Stimulated activated CD4-positive, alpha-beta T cell treated with anti-CD3 and anti-CD28 coated beads, Interleukin-4, amount 100 ng/mL, for 24 hours (primary cell): Measurements from ENCODE around the gene SFXN4.
A peak's percentile ranks its signal among the peaks of the same experiment; 100 is the strongest.
"Not testable (repeated sequence)": the region's sequence is repeated elsewhere in the genome, so short reads cannot be mapped to it uniquely, and the experiment has no call there.

ENCODE experiments used
- DNase-seq: peaks from one replicate; pipeline ENCODE4 v3.0.0-alpha.2; 2020

The SFXN4 gene

DNA sequence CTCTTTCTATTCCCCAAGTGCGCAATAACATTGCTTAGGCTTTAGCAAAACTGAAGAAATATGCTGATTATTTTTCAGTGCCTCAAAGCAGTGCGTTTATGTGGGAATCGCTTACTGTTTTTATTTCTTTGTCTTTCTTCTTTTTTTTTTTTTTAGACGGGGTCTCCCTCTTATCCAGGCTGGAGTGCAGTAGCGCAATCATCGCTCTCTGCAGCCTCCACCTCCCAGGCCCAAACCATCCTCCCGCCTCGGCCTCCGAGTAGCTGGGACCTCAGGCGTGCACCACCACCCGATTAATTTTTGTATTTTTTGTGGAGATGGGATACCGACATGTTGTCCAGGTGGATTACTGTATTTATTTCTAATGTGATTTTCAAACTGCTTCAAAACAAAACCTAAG, 60.4 kb downstream of the SFXN4 start:
- DNase-seq, result no peak

DNA sequence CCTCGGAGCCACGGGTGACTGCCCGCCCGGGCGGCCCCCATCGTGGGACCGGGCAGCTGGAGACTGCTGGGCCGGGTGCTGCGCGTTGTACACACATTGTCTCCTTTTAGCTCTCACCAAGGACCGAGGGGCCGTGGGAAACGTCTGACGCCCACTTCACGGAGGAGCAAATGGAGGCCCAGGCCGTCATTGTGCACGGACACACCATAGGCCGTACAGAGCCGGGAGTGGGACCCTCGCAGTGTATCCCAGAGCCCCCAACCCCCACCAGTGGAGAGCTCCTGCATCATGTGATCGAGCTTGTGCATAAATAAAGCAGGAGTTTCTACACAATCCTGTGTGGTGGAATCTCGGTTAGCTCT, 60.9 kb downstream of the SFXN4 start:
- peak; percentile 11 for DNase-seq

DNA sequence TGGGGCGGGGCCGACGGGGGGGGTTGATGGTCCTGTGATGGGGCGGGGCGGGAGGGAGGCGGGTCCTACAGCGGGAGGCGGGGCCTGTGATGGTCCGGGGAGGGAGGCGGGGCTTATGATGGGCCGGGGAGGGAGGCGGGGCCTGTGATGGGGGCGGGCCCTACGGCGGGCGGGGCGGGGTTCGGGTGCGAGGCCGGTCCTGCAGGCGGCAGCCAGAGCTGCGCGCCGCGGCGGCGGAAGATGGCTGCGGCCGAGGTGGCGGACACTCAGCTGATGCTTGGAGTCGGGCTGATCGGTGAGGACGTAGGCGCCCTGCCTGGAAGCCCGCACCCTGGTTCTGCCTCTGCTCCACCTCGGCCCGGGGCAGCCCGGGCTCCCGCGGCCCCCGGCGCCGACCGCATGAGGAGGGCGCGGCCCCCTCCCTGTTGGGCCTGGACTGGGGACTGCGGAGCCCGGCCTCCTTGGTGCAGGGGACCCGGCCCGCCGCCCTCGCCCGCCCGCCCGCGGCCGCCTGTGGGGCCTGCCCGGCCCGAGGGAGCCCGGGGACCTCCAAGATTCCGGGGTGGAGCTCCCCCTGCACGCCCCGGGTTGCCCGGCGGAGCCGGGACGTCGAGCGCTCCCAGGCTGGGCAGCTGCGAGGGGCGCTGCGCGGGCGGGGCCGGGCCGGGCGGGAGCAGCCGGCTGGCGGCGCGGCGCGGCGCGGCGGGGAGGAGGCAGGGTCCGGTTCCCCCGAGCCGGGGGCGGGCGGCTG, 61.4 kb downstream of the SFXN4 start, which contains the start of gene DENND10:
TSS of gene DENND10 (plus strand) at position 211 of the 751 bp plus-strand sequence. CDS start at position 241, 30 bp downstream.
- peak; percentile 76 for DNase-seq

DNA sequence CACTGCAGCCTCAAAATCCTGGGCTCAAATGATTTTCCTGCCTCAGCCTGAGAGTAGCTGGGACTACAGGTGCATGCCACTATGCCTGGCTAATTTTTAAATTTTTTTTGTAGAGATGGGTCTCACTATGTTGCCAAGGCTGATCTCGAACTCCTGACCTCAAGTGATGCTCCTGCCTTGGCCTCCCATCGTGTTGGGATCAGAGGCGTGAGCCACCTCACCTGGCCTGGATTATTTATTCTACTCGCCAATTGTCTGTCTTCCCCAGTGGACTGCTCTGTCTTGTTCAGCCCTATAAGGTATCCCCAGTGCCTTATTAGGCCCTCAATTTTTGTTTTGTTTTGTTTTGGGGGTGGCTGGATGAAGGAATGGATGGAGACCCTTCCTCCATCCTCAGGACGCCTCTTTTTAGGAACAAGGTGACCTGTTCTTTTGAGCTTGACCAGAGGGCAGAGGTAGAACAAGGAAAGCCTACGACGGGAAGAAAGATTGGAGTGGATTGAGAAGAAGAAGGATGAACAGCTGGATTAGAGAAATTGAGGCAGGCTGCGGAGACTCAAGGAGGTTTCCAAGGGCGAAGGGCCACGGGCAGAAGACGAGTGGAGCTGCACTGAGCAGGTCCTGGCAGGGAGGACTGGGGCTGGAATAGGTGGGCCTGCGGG, 62.1 kb downstream of the SFXN4 start:
- no peak for DNase-seq

DNA sequence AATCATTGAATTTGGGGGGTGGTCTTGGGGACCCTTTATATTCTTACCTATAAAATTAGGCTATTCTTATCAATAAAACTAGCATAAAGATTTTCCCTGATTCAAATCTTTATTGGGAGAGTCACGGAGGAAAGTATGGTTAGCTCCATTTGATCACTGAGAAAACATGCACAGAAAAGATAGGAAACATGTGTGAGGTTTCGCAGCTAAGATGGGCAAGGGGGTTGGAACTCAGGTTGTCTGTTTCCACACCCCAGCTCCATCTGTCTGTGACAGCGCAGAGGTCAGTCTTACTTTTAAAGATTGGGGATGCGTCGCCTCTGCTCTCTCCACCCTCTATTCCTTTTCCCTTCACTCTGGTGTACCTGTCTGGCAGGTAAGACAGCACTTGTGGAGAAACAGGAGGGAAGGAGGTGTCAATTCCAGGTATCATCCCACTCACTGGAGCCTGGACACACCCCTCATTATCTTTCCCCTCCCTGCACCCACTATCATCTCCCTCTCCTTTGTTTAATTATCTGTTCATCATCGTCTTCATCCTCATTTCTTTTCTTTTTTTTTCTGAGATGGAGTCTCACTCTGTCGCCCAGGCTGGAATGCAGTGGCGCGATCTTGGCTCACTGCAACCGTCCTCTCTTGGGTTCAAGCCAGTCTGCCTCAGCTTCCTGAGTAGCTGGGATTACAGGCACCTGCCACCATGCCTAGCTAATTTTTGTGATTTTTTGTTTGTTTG, 64.0 kb downstream of the SFXN4 start:
- DNase-seq, result no peak

DNA sequence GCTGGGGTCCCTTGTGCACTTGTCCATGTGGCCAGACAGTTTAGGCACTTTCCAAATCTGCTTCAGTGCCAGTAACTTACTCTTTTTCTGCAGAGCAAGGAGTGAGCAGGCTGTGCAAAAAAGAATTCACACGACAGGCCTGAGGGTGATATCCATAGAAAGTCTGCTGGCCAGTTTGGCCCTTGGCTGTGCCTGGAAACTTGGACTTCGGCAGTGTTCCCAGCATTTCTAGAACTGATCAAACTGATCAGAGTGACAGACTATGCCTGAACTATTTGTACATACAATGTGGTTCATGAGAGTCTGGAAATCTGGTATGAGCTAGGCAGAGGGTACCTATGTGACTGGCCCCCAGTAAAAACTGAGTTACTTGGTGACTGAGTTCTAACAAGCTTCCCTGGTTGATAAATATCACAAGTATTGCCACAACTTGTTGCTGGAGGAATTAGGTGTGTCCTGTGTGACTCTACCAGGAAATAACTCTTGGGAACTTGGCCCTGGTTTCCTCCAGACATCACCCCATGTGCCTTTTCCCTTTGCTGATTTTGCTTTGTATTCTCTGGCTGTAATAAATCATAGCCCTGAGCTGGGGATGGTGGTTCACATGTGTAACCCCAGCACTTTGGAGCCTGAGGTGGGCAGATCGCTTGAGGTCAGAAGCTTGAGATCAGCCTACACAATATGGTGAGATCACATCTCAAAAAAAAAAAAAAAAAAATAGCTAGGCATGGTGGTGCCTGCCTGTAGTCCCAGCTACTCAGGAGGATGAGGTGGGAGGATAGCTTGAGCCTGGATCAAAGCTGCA, 64.9 kb downstream of the SFXN4 start:
- DNase-seq, result no peak

DNA sequence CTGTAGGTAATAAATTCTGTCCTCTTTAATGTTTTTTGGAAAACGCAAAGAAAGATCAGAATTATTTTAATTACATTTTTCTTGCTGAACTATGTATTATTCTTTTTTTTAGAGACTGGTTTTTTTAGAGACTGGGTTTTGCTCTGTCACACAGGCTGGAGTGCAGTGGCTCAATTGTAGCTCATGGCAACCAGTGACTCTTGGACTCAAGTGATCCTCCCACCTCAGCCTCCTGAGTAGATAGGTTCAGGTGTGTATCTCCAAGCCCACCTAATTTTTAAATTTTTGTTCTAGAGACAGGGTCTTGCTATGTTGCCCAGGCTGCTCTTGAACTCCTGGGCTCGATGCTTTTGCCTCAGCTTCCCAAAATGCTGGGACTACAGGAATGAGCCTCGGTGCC, 66.9 kb downstream of the SFXN4 start:
- no peak for DNase-seq

DNA sequence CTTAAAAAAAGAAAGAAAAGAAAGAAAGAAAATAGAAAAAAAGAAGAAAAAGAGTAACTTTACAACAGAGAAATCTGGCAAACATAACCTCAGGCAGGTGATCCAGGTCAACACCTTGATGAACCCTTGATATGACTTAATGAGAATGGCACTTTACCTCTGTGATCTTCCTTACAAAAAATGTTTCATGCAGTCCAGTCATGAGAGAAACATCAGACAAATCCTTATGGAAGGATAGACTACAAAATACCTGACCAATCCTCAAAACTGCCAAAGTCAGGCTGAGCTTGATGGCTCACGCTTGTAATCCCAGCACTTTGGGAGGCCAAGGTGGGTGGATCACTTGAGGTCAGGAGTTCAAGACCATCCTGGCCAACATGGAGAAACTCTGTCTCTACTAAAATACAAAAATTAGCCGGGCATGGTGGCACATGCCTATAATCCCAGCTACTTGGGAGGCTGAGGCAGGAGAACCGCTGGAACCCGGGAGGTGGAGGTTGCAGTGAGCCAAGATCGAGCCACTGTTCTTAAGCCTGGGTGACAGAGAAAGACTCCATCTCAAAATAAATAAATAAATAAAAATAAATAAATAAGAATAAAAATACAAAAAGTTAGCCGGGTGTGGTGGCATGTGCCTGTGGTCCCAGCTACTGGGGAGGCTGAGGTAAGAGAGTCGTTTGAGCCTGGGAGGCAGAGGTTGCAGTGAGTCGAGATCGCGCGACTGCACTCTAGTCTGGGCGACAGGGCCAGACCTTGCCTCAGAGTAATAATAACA, 68.7 kb downstream of the SFXN4 start:
- not testable (repeated sequence) for DNase-seq

DNA sequence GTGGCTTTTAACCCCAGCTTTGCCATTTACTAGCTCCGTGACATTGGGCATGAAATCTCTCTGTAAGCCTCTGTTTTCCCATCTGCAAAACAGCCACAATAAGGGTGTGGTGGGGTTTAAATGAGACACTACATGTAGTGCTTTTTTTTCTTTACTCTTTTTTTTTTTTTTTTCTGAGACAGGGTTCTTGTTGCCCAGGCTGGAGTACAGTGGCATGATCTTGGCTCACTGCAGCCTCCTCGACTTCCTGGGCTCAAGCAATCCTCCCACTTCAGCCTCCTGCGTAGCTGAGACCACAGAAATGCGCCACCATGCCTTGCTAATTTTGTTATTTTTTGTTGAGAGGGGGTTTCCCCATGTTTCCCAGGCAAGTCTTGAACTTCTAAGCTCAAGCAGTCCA, 69.9 kb downstream of the SFXN4 start:
- no peak for DNase-seq

DNA sequence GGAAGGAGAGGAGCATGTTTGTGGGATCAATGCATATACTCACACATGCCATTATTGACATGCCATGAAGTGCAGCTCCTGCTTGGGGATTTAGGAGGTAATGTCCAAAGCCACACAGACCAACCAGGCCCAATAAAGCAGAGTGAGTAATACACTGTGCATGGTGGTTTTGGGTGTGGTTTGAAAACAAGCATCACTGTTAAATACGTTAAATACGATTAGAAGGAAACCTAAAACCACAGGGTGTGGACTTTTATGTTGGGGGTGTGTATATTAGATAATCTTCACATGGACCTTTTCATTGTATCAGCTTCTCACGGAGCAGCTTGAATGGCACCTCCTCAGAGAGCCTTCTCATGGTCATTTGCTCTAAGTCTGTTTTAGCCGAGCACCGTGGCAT, 74.5 kb downstream of the SFXN4 start:
- peak; percentile 42 for DNase-seq
